Thymus (tissue), 11 donors: ENCODE results near the gene MICALL2. TPM values are rescaled to one million over a fixed set of nuclear protein-coding genes. Genes with fewer than 3 reads are reported as not detected.

Experiments used
- DNase-seq, 9 donors: peaks; one replicate each; pipeline ENCODE4 v3.0.0-alpha.2; 2013; ENCODE audit warnings: low spot score in 9 of 9, low read depth in 6 of 9, missing footprints in 1 of 9
- H3K27ac ChIP-seq, 2 donors: one replicate each; pipeline ENCODE4 v1.5.1; 2013; ENCODE audit warnings: control low read depth in 1 of 2, low read depth in 1 of 2, low read length in 1 of 2, mild to moderate bottlenecking in 1 of 2, moderate library complexity in 1 of 2
- H3K27me3 ChIP-seq, 2 donors: one replicate each; pipeline ENCODE4 v1.5.1; 2013; ENCODE audit warnings: low read length in 1 of 2; ENCODE audit not compliant: control insufficient read depth in 2 of 2, insufficient read depth in 1 of 2
- H3K36me3 ChIP-seq, 2 donors: one replicate each; pipeline ENCODE4 v1.5.1; 2013; ENCODE audit warnings: low read length in 1 of 2, mild to moderate bottlenecking in 1 of 2, moderate library complexity in 1 of 2; ENCODE audit not compliant: control insufficient read depth in 2 of 2, insufficient read depth in 2 of 2
- H3K4me1 ChIP-seq, 2 donors: one replicate each; pipeline ENCODE4 v1.5.1; 2013; ENCODE audit warnings: low read length in 2 of 2; ENCODE audit not compliant: control insufficient read depth in 2 of 2, insufficient read depth in 2 of 2
- H3K4me3 ChIP-seq, 2 donors: one replicate each; pipeline ENCODE4 v1.5.1; 2013; ENCODE audit warnings: low read length in 2 of 2, control low read depth in 1 of 2, mild to moderate bottlenecking in 1 of 2
- H3K9me3 ChIP-seq, 2 donors: one replicate each; pipeline ENCODE4 v1.5.1; 2013; ENCODE audit warnings: low read length in 1 of 2, mild to moderate bottlenecking in 1 of 2; ENCODE audit not compliant: control insufficient read depth in 2 of 2, insufficient read depth in 1 of 2
- WGBS: extraction: QIAGEN DNeasy Blood & Tissue Kit; methylation state at CpG from one replicate; pipeline ENCODE4 v1.1.7; 2013; 5-methylcytosine and 5-hydroxymethylcytosine counted together
- polyA plus RNA-seq: library from polyadenylated mRNA; stranded (reverse); fragments of 200-250 nt; gene quantifications from one replicate; pipeline ENCODE4 v1.2.3, GENCODE V29; 2013
- total RNA-seq: library from RNA; stranded (reverse); fragments of 120-200 nt; gene quantifications from one replicate; pipeline ENCODE4 v1.2.4, GENCODE V29; 2013
- donor health status: healthy.

MICALL2 gene
- total and polyA plus RNA-seq, 2 donors, result 13.5 to 44.2 TPM

- Histone ChIP-seq H3K36me3 (peaks cover 3 to 7% of the 10 kb centered on the region in 2 donors), H3K9me3 (no peaks in the 10 kb centered on the region), H3K4me1 (peaks cover 7 to 44% of the 10 kb centered on the region in 2 donors), H3K27ac (no peak overlapping the region), H3K4me3 (no peak overlapping the region), H3K27me3 (peaks cover 0 to 11% of the 10 kb centered on the region in 2 donors)
- 88% methylated on average over 18 of the region's 18 CpGs for WGBS
- no peak for DNase-seq
Observed at GRCh38 chr7:1463676-1464223, 4.5 kb upstream of the MICALL2 start.

GRCh38 chr7:1461646-1462375 lies 2.5 kb upstream of the MICALL2 start:
- H3K27me3 ChIP-seq, result peaks cover 0 to 27% of the 10 kb centered on the region in 2 donors
- H3K9me3 ChIP-seq, result no peaks in the 10 kb centered on the region
- no peaks in the 10 kb centered on the region for H3K36me3 ChIP-seq
- H3K27ac ChIP-seq, result peak overlapping the region in 1 of 2 donors; percentile 7
- 86% methylated on average over 18 of the region's 18 CpGs for WGBS
- peaks cover 17 to 60% of the 10 kb centered on the region in 2 donors for H3K4me1 ChIP-seq
- H3K4me3 ChIP-seq, result no peak overlapping the region
- DNase-seq, result no peak

- Histone ChIP-seq H3K27ac (peak overlapping the region in 1 of 2 donors; percentile 43), H3K4me3 (no peak overlapping the region), H3K4me1 (peaks cover 17 to 61% of the 10 kb centered on the region in 2 donors), H3K9me3 (no peaks in the 10 kb centered on the region), H3K27me3 (peaks cover 0 to 27% of the 10 kb centered on the region in 2 donors), H3K36me3 (no peaks in the 10 kb centered on the region)
- WGBS, result 62% methylated on average over 30 of the region's 30 CpGs
- DNase-seq, result no peak
Observed at GRCh38 chr7:1460821-1461645, 1.8 kb upstream of the MICALL2 start.

GRCh38 chr7:1459920-1460820 lies 900 bp upstream of the MICALL2 start:
- Histone ChIP-seq H3K9me3 (no peaks in the 10 kb centered on the region), H3K4me3 (peak overlapping the region; percentile 41 to 59), H3K36me3 (no peaks in the 10 kb centered on the region), H3K27me3 (peaks cover 0 to 27% of the 10 kb centered on the region in 2 donors), H3K27ac (peak overlapping the region; percentile 32 to 43), H3K4me1 (peaks cover 17 to 62% of the 10 kb centered on the region in 2 donors)
- DNase-seq, result peak in 1 of 9 donors; percentile 28
- 21% methylated on average over 30 of the region's 30 CpGs for WGBS

- Histone ChIP-seq H3K27ac (no peak overlapping the region), H3K36me3 (no peaks in the 10 kb centered on the region), H3K9me3 (no peaks in the 10 kb centered on the region), H3K4me3 (peak overlapping the region in 1 of 2 donors; percentile 59), H3K4me1 (peaks cover 17 to 65% of the 10 kb centered on the region in 2 donors), H3K27me3 (peaks cover 0 to 27% of the 10 kb centered on the region in 2 donors)
- DNase-seq, result peak; percentile 71 to 97 (median 93)
- WGBS, result 1% methylated on average over 35 of the region's 35 CpGs
Observed at GRCh38 chr7:1459512-1459892, 232 bp upstream of the MICALL2 start.

GRCh38 chr7:1457949-1458682 lies 1.2 kb downstream of the MICALL2 start:
- 63% methylated on average over 23 of the region's 23 CpGs for WGBS
- H3K27ac ChIP-seq, result no peak overlapping the region
- H3K9me3 ChIP-seq, result no peaks in the 10 kb centered on the region
- no peak for DNase-seq
- H3K4me3 ChIP-seq, result peak overlapping the region in 1 of 2 donors; percentile 52
- H3K36me3 ChIP-seq, result no peaks in the 10 kb centered on the region
- H3K27me3 ChIP-seq, result peaks cover 0 to 27% of the 10 kb centered on the region in 2 donors
- H3K4me1 ChIP-seq, result peaks cover 17 to 59% of the 10 kb centered on the region in 2 donors

GRCh38 chr7:1457059-1457948 lies 2.0 kb downstream of the MICALL2 start:
- H3K36me3 ChIP-seq, result no peaks in the 10 kb centered on the region
- no peaks in the 10 kb centered on the region for H3K9me3 ChIP-seq
- 81% methylated on average over 18 of the region's 18 CpGs for WGBS
- peaks cover 17 to 52% of the 10 kb centered on the region in 2 donors for H3K4me1 ChIP-seq
- peaks cover 0 to 27% of the 10 kb centered on the region in 2 donors for H3K27me3 ChIP-seq
- no peak for DNase-seq
- H3K4me3 ChIP-seq, result no peak overlapping the region
- no peak overlapping the region for H3K27ac ChIP-seq
